GM21447 (cell line): ENCODE results near the gene GMPPA.

ENCODE experiments used
- ATAC-seq: cut with Tn5 transposase; IDR thresholded peaks from one replicate; pipeline ENCODE4 v1.9.1; 2021; ENCODE audit not compliant: unreplicated experiment

The GMPPA gene

DNA sequence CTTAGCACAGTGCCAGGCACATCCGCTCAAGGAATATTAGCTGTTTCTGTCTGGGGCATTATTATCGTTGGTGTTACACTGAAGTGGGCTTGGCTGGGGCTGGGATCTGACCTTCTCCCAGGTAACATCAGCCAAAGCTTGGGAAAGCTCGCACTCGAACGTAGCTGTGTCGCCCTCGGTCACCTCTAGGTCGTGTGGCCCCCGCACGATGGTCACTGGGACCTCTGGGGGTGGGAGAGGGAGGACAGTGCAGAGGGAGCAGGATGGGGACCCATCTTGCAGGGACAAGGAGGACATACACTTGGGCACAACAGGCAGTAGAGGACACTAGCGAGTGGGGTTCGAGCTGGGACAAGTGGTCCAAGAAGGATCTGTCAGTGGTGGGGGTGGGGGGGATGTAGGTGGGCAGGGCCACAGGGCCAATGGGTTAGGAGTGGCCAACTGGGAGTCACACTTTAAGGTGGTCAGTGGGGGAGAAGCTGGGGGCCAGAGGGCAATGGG lies 54.8 kb downstream of the GMPPA start:
- no peak for ATAC-seq

DNA sequence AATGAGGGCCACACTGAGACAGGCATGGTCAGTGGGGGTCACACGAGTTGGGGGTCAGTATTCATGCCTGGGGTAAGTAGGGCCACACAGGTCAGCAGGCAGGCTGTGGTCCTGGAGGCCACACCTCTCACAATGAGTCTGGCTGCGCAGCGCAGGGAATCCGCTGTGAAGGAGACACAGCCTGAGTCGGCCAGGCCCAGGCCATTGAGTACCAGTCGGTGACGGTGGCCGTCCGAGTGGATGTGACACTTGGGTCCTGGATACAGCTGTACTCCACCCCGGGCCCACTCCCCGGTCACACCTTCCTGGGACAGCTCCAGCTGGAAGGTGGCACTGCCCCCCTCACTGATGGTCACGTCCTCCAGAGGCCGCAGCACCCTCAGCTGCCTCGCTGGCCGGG lies 55.7 kb downstream of the GMPPA start:
- no peak for ATAC-seq

DNA sequence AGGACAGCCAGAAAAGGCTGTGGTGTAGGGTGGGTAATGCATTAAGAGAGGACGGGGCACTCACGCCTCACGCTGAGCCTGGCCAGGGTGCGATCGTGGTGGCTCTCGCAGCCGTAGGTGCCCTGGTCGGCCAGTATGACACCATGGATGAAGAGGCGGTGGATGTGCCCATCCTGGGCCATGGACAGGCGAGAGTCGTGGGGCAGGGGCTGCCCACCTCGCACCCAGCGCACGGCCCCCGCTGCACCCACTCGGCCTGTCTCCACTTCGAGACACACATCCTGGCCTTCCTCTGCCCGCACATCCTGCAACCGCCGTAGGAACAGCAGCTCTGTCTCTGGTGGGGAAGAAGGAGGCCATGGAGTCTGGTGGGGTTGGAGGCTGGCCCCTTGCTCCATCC lies 57.3 kb downstream of the GMPPA start:
- ATAC-seq: no peak

- ATAC-seq: no peak
Observed at GRCh38 chr2:219556413-219556812, 57.7 kb downstream of the GMPPA start.
